Measurements from ENCODE around the gene KRTAP10-8.
"Not testable (repeated sequence)": the region's sequence is repeated elsewhere in the genome, so short reads cannot be mapped to it uniquely, and the experiment has no call there.

The KRTAP10-8 gene, protein sequence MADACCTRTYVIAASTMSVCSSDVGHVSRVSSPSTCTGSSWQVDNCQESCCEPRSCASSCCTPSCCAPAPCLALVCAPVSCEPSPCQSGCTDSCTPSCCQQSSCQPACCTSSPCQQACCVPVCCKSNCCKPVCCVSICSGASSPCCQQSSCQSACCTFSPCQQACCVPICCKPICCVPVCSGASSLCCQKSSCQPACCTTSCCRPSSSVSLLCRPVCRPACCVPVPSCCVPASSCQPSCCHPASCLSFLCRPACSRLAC

DNA sequence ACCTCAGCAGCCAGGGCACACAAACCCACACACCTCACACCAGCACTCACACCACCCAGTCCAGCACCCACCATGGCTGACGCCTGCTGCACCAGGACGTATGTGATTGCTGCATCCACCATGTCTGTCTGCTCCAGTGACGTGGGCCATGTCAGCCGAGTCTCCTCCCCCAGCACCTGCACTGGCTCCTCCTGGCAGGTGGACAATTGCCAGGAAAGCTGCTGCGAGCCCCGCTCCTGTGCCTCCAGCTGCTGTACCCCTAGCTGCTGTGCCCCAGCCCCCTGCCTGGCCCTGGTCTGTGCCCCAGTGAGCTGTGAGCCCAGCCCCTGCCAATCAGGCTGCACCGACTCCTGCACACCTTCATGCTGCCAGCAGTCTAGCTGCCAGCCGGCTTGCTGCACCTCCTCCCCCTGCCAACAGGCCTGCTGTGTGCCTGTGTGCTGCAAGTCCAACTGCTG lies at the start of gene KRTAP10-8:
KRTAP10-8 (plus strand) TSS at position 51 of the 458 bp plus-strand sequence; CDS start at position 73, 22 bp downstream.
- DNase-seq (ENCODE audit: low read depth in 4 of 4, low spot score in 1 of 4) = no peak

DNA sequence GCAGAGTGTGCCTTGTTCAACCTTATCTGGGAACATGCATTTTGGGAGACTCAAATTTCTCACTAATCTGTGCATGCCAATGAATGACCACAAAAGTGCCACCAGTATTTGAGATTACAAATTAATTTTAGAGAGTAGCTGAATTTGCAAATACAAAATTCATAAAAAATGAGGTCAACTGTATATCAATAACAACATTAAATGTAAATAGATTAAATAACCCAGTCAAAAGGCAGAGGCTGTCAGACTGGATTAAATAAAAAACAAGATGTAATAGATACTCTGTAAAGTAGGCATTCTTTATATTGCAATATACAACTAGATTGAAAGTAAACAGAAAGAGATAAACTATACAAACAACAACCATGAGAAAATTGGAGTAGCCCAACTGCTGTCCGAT lies 47.8 kb upstream of the KRTAP10-8 start:
- no peak for DNase-seq (ENCODE audit: low read depth in 4 of 4, low spot score in 1 of 4)

DNA sequence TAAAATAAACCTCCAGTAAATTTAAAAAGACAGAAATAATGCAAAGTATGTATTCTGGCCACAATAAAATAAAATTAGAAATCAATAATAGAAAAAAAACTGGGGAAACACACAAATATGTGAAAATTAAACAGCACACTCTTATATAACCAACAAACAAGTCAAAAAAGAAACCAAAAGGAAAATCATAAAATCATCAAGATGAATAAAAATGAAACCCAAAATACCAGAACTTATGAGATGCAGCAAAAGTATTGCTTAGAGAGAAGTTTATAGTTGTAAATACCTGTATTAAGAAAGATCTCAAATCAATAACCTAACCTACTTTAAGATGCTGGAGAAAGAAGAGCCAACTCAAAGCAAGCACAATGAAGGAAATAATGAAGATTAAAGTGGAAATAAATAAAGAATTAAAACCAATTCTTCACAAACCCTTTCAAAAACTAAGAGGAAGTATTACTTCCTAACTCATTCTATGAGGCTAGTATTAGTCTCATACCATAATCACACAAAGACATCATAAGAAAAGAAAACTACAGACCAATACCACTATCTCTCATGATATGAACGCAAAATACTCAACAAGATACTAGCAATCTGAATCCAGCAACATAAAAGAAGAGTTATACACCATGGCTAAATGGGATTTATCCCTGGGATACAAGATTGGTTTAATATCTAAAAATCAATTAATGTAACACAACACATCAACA lies 46.8 kb upstream of the KRTAP10-8 start:
- DNase-seq (ENCODE audit: low read depth in 4 of 4, low spot score in 1 of 4) = no peak

DNA sequence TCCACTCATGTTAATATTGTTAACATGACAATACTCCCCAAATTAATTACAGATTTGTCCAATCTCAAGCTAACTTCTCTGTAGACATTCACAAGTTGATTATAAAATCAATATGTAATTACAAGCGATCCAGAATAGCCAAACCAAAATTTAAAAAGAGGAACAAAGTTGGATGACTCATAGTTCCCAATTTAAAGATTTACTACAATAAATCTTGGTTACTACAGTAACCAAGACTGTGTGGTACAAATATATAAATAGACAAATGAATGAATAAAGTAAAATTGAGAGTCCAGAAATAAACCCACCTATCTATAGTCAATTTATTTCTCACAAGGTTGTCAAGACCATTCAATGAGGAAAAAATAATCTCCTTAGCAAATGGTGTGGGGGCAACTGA lies 45.5 kb upstream of the KRTAP10-8 start:
- DNase-seq (ENCODE audit: low read depth in 4 of 4, low spot score in 1 of 4) = no peak

DNA sequence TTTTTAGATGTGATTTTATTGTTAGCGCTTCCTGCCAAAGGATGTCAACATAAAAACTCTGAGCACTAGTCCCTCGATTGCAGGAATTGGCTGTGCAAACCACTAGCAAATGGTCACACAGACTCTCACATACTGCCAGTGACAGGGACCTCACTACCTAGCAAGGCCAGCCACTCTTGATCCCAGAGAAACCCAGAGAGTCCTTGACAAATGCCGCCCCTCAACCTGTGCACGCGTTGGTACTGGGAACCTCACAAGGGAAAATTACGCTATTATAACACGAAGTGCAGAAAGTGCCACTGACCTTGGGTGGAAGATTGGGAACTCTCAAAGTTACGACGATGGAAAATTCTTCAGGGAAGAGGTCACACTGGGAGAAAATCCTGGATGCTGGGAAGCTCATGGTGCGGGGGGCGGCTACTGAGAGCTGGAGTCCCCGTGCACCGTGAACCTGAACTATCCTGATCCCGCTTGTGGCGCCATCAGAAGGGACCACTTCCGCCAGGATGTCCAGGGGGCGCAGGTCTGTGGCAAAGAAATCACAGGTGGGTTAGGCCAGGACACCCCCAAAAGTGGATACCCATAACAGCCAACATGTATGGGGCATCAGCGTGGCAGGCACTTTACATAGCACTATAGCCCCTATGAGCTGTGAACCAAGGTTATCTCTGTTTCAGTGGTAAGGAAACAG lies 44.3 kb upstream of the KRTAP10-8 start:
- no peak for DNase-seq (ENCODE audit: low read depth in 4 of 4, low spot score in 1 of 4)

DNA sequence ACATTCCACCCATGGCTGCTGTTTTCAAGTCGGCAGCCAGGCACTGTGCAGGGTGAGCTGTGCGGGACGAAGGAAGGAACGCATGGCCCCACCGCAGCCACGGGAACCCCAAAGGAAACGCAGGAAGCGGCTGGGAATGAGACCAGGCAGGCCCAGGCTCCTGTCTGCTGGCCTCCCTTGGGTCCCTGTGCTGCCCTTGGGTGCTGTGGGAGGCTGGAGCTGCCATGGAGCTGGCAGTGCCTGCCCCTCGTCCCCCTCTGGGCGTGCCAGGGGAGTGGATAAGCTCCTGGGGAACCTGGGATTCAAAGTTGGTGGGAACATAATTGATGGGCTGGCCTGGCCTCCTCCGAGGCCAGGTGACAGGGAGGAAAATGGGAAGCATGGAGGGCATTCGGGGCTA lies 43.6 kb upstream of the KRTAP10-8 start:
- no peak for DNase-seq (ENCODE audit: low read depth in 4 of 4, low spot score in 1 of 4)

DNA sequence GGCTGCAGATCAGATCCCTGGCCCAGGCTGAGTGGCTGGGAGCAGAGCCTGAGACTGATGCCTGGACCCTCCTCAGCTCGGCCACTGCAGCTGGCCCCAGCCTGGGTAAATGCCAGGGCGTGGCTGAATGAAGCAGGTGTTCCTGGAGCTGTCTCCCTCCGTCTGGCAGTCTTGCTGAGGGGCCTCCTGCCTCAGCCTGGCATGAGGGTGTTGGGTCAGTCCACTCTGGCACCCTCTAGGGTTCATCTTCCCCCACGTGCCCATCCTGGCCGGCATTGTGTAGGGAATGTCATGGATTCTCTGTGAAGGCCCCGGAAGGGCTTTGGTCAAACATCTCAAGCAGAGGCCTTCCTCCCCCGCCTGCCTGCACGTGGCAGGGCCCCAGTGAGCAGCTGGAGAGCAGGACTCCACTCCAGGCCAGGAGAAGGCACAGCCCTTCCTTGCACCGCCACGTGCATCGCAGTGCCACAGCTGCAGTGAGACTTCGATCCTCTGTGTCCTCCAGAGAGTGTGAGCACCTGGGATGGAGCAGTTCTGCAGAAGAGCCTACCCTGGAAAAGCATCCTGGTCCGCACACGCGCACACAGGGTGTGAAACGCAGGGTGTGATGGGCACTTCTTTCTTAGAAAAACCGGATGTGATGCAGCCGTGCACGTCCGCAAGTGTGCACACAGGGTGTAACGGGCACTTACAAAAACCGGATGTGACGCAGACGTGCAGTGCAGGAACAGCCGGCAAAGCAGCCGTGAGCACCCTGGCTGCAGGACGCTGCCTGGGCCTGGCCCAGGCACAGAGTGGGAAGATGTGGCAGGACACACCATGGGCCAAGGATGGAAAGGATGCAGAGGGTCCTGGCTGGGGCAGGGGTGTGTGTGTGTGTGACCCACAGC lies 43.0 kb upstream of the KRTAP10-8 start:
- no peak for DNase-seq (ENCODE audit: low read depth in 4 of 4, low spot score in 1 of 4)

DNA sequence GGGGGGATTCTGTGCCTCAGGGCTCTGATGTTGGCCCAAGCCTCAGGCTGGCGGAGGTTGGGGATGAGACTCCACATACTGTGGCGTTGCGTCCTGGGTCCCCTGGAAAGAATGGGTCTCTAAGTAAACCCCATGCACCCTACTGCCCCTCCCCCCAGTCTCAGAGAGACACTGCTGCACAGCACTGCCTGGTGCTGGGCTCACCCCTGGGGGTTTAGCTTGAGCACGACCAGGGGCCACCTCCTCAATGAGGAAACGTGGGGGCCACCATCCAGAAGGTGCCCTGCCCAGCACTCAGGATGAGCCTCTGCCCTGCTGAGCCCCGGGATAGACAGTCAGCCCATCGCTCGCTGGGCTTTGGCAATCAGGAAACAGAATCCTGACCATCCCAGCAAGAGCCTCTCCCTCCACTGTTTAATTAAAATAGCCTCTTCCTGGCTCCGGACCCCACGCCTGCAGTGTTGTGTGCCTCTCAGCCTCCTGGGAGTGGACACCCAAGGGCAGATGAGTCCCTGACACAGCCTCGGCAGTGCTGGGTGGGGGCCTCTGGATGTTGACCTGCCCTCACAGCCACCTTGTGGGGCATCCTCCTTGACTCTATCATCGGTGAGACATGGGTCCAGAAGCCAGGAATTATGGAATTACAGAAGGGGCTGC lies 41.9 kb upstream of the KRTAP10-8 start:
- DNase-seq (ENCODE audit: low read depth in 4 of 4, low spot score in 1 of 4) = no peak

DNA sequence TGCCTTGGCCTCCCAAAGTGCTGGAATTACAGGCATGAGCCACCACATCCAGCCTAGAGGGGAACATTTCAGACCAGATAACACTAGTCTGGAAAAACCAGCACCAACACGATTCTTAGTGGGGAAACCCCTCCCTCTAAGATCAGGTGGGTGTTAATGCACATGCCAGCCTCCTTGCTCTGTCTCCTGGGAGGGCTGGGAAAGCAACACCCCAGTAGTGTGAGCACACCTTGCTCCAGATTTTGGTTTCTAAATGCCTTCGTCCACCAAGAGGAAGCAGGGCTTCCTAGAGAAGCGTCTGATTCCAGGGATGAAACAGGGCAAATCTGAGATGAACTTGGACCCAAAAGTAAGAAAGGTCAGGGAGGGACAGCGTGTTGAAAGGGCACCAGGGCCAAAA lies 40.6 kb upstream of the KRTAP10-8 start:
- DNase-seq (ENCODE audit: low read depth in 4 of 4, low spot score in 1 of 4) = no peak

DNA sequence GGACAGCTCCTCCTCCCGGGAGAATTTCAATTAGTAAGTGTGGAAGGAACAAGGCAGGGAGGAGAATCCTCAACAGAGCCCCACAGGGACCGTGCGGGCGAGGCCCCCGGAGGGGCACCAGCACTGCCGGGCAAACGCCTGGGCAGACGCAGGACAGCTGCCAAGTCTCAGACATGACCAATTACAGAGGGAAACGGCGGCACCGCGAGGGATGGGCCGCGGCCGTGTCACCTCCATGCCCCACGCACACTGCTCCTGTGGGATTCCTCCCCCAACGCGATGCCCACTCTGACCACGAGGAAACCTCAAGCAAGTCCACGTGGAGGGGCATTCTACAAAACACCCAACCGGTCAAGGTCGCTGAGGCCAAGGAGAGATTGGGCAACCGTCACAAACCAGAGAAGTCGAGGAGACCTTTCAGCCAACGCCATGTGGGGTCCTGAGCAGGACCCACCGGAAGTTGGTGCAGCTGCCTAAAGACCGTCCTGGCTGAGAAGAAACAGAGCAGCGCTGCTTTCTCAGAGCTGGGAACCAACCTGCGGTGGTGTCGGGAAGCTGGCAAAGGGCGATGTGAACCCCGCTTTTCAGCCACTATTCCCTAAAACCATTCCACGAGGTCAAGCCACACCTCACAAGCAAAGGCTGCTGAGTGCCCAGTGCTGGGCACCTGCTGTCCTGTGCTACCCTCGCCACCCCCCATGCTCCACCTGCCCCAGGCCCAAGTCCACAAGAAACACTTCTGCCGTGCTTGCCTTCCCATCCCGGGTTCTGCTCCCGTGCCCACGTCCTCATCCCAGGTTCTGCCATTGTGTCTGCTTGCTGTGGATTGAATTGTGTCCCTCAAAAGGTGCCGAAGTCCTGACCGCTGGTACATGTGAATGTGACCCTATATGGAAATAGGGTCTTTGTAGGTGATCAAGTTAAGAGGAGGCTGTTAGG lies 39.8 kb upstream of the KRTAP10-8 start:
- DNase-seq (ENCODE audit: low read depth in 4 of 4, low spot score in 1 of 4) = no peak

DNA sequence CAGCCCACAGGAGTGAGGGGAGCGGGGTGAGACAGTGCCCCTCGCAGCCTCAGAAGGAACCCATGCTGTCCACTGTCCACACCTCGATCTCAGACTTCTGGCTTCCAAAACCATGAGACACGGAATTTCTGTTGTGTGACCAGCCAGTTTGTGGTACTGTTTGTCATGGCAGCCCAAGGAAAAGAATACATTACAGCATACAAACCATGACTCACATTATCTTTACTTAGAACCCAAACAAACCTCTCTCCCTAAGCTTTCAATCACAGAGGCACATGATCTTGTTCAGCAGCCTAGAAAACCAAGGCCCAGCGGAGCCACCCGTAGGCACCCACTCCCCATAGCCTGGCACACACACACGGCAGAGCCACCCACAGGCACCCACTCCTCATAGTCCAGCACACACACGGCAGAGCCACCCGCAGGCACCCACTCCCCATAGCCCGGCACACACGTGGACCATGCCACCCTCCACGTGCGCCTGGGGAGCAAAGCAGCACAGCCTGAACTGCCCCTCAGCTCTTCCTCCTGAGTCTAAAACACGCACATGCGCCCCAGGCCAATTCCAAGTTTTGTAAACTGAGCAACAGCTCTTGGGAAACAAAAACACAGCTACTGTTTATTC lies 38.8 kb upstream of the KRTAP10-8 start:
- no peak for DNase-seq (ENCODE audit: low read depth in 4 of 4, low spot score in 1 of 4)

DNA sequence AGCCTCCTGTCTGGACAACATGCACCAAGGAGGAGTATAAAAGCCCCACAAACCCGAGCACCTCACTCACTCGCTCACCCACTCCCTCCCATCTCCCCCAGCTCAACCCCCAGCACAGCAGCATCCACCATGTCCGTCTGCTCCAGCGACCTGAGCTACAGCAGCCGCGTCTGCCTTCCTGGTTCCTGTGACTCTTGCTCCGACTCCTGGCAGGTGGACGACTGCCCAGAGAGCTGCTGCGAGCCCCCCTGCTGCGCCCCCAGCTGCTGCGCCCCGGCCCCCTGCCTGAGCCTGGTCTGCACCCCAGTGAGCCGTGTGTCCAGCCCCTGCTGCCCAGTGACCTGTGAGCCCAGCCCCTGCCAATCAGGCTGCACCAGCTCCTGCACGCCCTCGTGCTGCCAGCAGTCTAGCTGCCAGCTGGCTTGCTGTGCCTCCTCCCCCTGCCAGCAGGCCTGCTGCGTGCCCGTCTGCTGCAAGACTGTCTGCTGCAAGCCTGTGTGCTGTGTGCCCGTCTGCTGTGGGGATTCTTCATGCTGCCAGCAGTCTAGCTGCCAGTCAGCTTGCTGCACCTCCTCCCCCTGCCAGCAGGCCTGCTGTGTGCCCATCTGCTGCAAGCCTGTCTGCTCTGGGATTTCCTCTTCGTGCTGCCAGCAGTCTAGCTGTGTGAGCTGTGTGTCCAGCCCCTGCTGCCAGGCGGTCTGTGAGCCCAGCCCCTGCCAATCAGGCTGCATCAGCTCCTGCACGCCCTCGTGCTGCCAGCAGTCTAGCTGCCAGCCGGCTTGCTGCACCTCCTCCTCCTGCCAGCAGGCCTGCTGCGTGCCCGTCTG lies 38.0 kb upstream of the KRTAP10-8 start, which contains the start of gene KRTAP10-4:
KRTAP10-4 (plus strand) TSS at position 100 of the 827 bp plus-strand sequence; CDS start at position 130, 30 bp downstream.
- not testable (repeated sequence) for DNase-seq (ENCODE audit: low read depth in 4 of 4, low spot score in 1 of 4)

DNA sequence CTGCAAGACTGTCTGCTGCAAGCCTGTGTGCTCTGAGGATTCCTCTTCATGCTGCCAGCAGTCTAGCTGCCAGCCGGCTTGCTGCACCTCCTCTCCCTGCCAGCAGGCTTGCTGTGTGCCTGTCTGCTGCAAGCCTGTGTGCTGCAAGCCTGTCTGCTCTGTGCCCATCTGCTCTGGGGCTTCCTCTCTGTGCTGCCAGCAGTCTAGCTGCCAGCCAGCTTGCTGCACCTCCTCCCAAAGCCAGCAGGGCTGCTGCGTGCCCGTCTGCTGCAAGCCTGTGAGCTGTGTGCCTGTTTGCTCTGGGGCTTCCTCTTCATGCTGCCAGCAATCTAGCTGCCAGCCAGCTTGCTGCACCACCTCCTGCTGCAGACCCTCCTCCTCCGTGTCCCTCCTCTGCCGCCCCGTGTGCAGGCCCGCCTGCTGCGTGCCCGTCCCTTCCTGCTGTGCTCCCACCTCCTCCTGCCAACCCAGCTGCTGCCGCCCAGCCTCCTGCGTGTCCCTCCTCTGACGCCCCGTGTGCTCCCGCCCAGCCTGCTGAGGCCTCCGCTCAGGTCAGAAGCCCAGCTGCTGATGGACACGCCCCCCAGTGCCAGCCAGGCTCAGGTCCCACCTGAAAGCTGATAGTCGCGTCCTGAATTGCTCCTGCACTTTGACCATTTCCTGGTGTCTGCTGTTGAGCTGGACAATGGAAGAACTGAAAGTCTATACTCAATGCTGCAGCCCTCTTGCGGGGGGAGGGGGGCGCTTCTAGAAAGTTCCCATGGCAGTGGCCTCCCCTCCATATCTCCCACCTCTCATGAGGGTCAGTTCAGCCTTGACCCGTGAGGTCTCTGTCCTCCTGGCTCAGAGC lies 37.2 kb upstream of the KRTAP10-8 start:
- no peak for DNase-seq (ENCODE audit: low read depth in 4 of 4, low spot score in 1 of 4)

DNA sequence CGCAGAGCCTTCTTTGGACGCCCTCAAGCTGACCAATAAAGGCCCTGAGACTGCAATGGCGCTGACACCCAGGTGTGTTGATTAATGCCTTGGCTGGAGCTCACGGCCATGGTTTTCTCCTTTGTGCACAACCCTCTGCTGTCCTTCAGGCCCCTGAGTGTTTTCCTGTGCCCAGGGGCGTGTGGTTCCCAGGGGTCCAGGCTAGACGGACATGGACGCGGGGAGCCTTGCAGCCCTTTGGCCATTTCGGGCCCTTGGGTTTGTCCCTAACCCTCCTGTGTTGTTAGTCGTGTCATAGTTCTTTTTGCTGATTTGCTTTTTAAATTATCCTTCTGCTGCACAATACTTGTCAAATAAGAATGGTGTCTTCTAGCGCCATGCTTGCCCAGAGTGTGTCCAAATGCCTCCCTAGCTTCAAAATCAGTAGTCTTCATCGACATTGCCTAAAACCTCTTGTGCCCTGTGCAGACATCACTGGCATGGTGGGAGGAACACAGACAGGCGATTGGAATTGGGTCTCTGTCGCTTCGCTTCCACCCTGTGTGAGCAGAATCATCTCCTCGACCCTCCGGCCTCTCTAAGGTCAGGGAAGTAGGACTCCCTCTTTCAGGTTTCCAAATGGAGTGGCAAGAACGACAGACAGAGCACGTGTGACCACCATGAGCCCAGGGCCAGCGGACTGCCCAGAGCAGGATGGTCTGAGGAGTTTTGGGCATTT lies 36.4 kb upstream of the KRTAP10-8 start:
- DNase-seq (ENCODE audit: low read depth in 4 of 4, low spot score in 1 of 4) = no peak

DNA sequence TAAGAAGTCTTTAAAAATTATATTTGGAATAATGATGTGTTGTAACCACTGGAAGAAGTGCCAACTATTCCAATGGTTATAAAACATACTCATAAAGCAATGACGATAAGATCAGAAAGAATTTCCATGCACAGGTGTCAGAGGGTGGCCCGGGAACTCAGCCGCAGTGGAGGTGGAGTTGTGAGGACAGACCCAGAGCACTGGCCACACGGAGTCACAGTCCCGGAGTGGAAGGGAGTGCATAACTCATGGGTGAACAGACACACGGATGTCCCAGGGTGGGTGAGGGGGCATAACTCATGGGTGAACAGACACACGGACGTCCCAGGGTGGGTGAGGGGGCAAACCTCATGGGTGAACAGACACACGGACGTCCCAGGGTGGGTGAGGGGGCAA lies 35.9 kb upstream of the KRTAP10-8 start:
- DNase-seq (ENCODE audit: low read depth in 4 of 4, low spot score in 1 of 4) = no peak

DNA sequence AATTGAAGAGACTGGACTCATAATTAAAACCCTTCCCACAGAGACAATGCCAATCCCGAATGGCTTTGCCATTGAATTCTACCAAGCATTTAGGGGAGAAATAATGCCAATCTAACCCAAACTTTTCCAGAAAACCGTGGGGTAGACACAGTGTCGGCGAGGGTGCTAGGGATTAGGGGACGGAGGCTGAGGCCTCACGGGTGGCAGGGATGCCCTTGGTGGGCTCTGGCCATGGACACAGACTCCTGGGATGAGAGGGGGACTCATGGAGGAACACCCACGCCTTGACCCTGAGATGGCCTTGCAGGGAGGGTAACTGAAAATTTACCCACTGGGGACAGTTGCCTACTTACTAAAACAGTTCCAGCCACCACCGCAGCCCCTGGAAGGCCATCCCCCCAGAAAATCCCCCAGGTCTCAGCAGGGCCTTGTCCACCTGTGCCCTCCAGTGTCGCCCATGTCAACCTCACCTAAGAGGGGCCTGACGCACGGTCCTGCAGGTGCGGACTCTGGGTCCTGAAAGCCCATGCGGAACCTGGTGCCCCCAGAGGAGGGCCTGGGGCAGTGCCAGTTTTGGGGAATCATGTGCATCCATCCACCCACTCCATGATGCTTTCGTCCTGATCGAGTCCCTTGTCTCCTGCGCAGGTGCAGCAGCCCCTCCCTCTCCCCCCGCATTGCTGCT lies 33.4 kb upstream of the KRTAP10-8 start:
- no peak for DNase-seq (ENCODE audit: low read depth in 4 of 4, low spot score in 1 of 4)
